Measurements from ENCODE around the gene DRGX. TPM values are rescaled to one million over a fixed set of nuclear protein-coding genes. Genes with fewer than 3 reads are reported as not detected.

DRGX gene
- total and polyA plus RNA-seq, 10 of the 15 experiments (the other 5 are each of a cell fraction or from before 2014, with no cell fraction given), result not detected

- no peak for TF ChIP-seq PKNOX1 (IDR thresholded peaks at IDR 0.05)
- no peak for TF ChIP-seq BMI1 (IDR thresholded peaks at IDR 0.05; ENCODE audit: borderline replicate concordance)
- no peak for TF ChIP-seq RFX5 (IDR thresholded peaks at IDR 0.05; ENCODE audit: low read depth, low read length)
- no peak for TF ChIP-seq RELB (IDR thresholded peaks at IDR 0.05; ENCODE audit: low read depth)
Measured at GRCh38 chr10:49370326-49371100, 25.4 kb downstream of the DRGX start (continued).

GRCh38 chr10:49369216-49370162 is 26.4 kb downstream of the DRGX start:
- no peak overlapping the region for H3K9ac ChIP-seq (ENCODE audit: control insufficient read depth, insufficient read depth, low read length)
- H3K27ac ChIP-seq (ENCODE audit: control insufficient read depth, insufficient read depth), result no peak overlapping the region
- no peaks in the 10 kb centered on the region for H3K79me2 ChIP-seq (ENCODE audit: control insufficient read depth, insufficient read depth, low read length)
- ChIA-PET RAD21 (ENCODE audit: unreplicated experiment) (no interaction called here), CTCF (interaction anchor here (1.2 kb wide), 1 partner anchor 38 kb away, joined by 3 read pairs; no protein-coding TSS in a partner anchor), SMC1A (ENCODE audit: uncharacterized antibody, unreplicated experiment) (no interaction called here), POLR2A (no interaction called here)
- DNase-seq (ENCODE audit: low read depth, low spot score) (no peak), FAIRE-seq (no peak), ATAC-seq (no peak)
- no peak overlapping the region for H3K4me3 ChIP-seq
- H3K4me2 ChIP-seq (ENCODE audit: control insufficient read depth, insufficient read depth), result no peak overlapping the region
- no peak for TF ChIP-seq MEF2A (IDR thresholded peaks at IDR 0.05; ENCODE audit: insufficient read depth, low read depth, low read length)
- no peak for TF ChIP-seq TCF7 (IDR thresholded peaks at IDR 0.05; ENCODE audit: borderline replicate concordance)
- no peak for TF ChIP-seq ZNF384 (IDR thresholded peaks at IDR 0.05; ENCODE audit: borderline replicate concordance, low read depth, low read length)
- no peak for TF ChIP-seq RELA (IDR thresholded peaks at IDR 0.05; ENCODE audit: borderline replicate concordance, partially characterized antibody)
- TF ChIP-seq ZNF622 (IDR thresholded peaks at IDR 0.05), result no peak
- no peak for TF ChIP-seq SMAD1 (IDR thresholded peaks at IDR 0.05; ENCODE audit: low read depth, partially characterized antibody)
- 60% methylated on average over 14 of the region's 14 CpGs for WGBS (ENCODE audit: insufficient coverage, insufficient replicate concordance, low lambda C conversion rate, missing lambda C conversion rate)
- in situ Hi-C loops (cut with MboI), result no loop called here
- intact Hi-C loops (cut with micrococcal nuclease; ENCODE audit: unreplicated experiment), result no loop called here
- no peaks in the 10 kb centered on the region for H4K20me1 ChIP-seq (ENCODE audit: control insufficient read depth, insufficient read depth)
- no TSS peak for BruUV-seq (replicated peaks)
- H3K9me3 ChIP-seq (replicated peaks; ENCODE audit: control insufficient read depth, insufficient read depth, low read length), result no peaks in the 10 kb centered on the region
- H2AFZ ChIP-seq (ENCODE audit: control insufficient read depth, low read depth, low read length), result no peak overlapping the region
- peaks cover 0 to 4% of the 10 kb centered on the region in 2 experiments; a peak in 2 of 4 replicates for H3K27me3 ChIP-seq (replicated peaks in 1 of 2; ENCODE audit: control insufficient read depth in 2 of 2, insufficient read depth in 2 of 2, low read length in 1 of 2)
- no peaks in the 10 kb centered on the region for H3K36me3 ChIP-seq (ENCODE audit: control insufficient read depth in 2 of 2, insufficient read depth in 2 of 2, low read length in 1 of 2)
- H3K4me1 ChIP-seq (ENCODE audit: control insufficient read depth, insufficient read depth, low read length), result no peaks in the 10 kb centered on the region

Data from GM12878 (cell line).